Measurements from ENCODE around the gene DNAH3. TPM values are rescaled to one million over a fixed set of nuclear protein-coding genes. Genes with fewer than 3 reads are reported as not detected.

Gene DNAH3
- total and polyA plus RNA-seq, 10 donors, result 0.02 to 0.03 TPM; not detected in 8

GRCh38 chr16:21083729-21084268, 66.8 kb downstream of the DNAH3 start:
- H3K27me3 ChIP-seq (replicated peaks in 1 of 7), result peaks cover 0 to 4% (median 0%) of the 10 kb centered on the region in 7 donors
- peaks cover 0 to 3% (median 0%) of the 10 kb centered on the region in 6 donors for H3K4me1 ChIP-seq
- intact Hi-C loops (cut with DNase I; ENCODE audit: low total_unique reads), result loop anchor here (5.0 kb wide), 1 partner anchor 231 kb away; no protein-coding TSS in a partner anchor
- WGBS, 5 donors, result 35 to 41% (median 39%) methylated on average over 6 of the region's 6 CpGs
- H3K27ac ChIP-seq, result no peak overlapping the region
- no peaks in the 10 kb centered on the region for H3K36me3 ChIP-seq
- H3K9me3 ChIP-seq, result no peaks in the 10 kb centered on the region
- H3K4me3 ChIP-seq, result no peak overlapping the region
- DNase-seq, result peak; percentile 79
- TF ChIP-seq POLR2AphosphoS5 (IDR thresholded peaks at IDR 0.05), result no peak
- TF ChIP-seq, protein P1, sequence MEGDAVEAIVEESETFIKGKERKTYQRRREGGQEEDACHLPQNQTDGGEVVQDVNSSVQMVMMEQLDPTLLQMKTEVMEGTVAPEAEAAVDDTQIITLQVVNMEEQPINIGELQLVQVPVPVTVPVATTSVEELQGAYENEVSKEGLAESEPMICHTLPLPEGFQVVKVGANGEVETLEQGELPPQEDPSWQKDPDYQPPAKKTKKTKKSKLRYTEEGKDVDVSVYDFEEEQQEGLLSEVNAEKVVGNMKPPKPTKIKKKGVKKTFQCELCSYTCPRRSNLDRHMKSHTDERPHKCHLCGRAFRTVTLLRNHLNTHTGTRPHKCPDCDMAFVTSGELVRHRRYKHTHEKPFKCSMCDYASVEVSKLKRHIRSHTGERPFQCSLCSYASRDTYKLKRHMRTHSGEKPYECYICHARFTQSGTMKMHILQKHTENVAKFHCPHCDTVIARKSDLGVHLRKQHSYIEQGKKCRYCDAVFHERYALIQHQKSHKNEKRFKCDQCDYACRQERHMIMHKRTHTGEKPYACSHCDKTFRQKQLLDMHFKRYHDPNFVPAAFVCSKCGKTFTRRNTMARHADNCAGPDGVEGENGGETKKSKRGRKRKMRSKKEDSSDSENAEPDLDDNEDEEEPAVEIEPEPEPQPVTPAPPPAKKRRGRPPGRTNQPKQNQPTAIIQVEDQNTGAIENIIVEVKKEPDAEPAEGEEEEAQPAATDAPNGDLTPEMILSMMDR (IDR thresholded peaks at IDR 0.05 in 8 of 11, conservative IDR thresholded peaks at IDR 0.05 in 3 of 11), result peak; percentile 25 to 73 (median 64)

DNA sequence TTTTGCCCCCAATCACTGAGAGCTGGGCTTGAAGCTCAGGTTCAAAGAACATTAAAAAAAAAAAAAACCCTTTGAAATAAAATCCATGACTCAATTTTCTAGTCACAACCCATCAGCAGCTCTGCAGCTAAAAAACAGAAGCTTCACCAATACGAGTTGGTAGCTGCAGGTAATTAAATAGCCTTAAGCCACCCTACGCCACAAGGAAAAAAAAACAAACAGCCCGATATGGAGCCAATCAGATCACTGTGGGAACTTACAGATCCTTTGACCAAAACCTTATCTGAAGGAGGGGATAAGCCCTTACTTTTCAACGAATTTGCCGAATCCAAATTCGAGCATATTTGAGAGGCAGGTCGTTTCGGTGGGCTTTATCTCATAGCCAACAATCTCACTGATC, 69.3 kb downstream of the DNAH3 start:
- Histone ChIP-seq H3K4me1 (peaks cover 0 to 3% (median 0%) of the 10 kb centered on the region in 6 donors), H3K27me3 (replicated peaks in 1 of 7) (no peaks in the 10 kb centered on the region), H3K9me3 (no peaks in the 10 kb centered on the region), H3K27ac (no peak overlapping the region), H3K4me3 (no peak overlapping the region), H3K36me3 (no peaks in the 10 kb centered on the region)
- TF ChIP-seq POLR2AphosphoS5 (IDR thresholded peaks at IDR 0.05) (no peak), POLR2A (IDR thresholded peaks at IDR 0.05) (no peak)
- TF ChIP-seq, protein P1 (IDR thresholded peaks at IDR 0.05 in 8 of 11, conservative IDR thresholded peaks at IDR 0.05 in 3 of 11), result no peak
- WGBS, 5 donors, result 76 to 90% (median 80%) methylated on average over 8 of the region's 8 CpGs
- intact Hi-C loops (cut with DNase I; ENCODE audit: low total_unique reads), result loop anchor here (5.0 kb wide), 1 partner anchor 229 kb away; no protein-coding TSS in a partner anchor
- no peak for DNase-seq

GRCh38 chr16:21078563-21078962, 72.1 kb downstream of the DNAH3 start:
- H3K4me1 ChIP-seq, result peaks cover 0 to under 1% (median 0%) of the 10 kb centered on the region in 6 donors
- no peak overlapping the region for H3K27ac ChIP-seq
- H3K27me3 ChIP-seq (replicated peaks in 1 of 7), result no peaks in the 10 kb centered on the region
- no peaks in the 10 kb centered on the region for H3K9me3 ChIP-seq
- H3K36me3 ChIP-seq, result no peaks in the 10 kb centered on the region
- H3K4me3 ChIP-seq, result no peak overlapping the region
- intact Hi-C loops (cut with DNase I; ENCODE audit: low total_unique reads), result no loop called here
- no peak for TF ChIP-seq POLR2AphosphoS5 (IDR thresholded peaks at IDR 0.05)
- TF ChIP-seq, protein P1 (IDR thresholded peaks at IDR 0.05 in 8 of 11, conservative IDR thresholded peaks at IDR 0.05 in 3 of 11), result no peak
- no peak for TF ChIP-seq POLR2A (IDR thresholded peaks at IDR 0.05)
- DNase-seq, result no peak

GRCh38 chr16:21076186-21076883, 74.3 kb downstream of the DNAH3 start:
- 70 to 88% (median 83%) methylated on average over 3 of the region's 3 CpGs for WGBS, 5 donors
- Histone ChIP-seq H3K4me3 (no peak overlapping the region), H3K36me3 (no peaks in the 10 kb centered on the region), H3K27me3 (replicated peaks in 1 of 7) (no peaks in the 10 kb centered on the region), H3K4me1 (no peaks in the 10 kb centered on the region), H3K9me3 (no peaks in the 10 kb centered on the region), H3K27ac (no peak overlapping the region)
- intact Hi-C loops (cut with DNase I; ENCODE audit: low total_unique reads), result no loop called here
- TF ChIP-seq POLR2AphosphoS5 (IDR thresholded peaks at IDR 0.05) (no peak), POLR2A (IDR thresholded peaks at IDR 0.05) (no peak)
- DNase-seq, result no peak
